GM21619 (cell line): ENCODE measurements around the gene TMCO4.

Experiments used
- ATAC-seq: cut with Tn5 transposase; IDR thresholded peaks from one replicate; pipeline ENCODE4 v1.9.1; 2021; ENCODE audit not compliant: unreplicated experiment

TMCO4 gene

GRCh38 chr1:19750882-19751276 lies 48.8 kb downstream of the TMCO4 start:
- no peak for ATAC-seq

- no peak for ATAC-seq
Measured at GRCh38 chr1:19750101-19750881, 49.4 kb downstream of the TMCO4 start.

GRCh38 chr1:19749685-19750084 lies 50.0 kb downstream of the TMCO4 start:
- no peak for ATAC-seq

GRCh38 chr1:19747761-19748160 lies 52.0 kb downstream of the TMCO4 start:
- ATAC-seq = no peak

- no peak for ATAC-seq
Measured at GRCh38 chr1:19744886-19745285, 54.8 kb downstream of the TMCO4 start.

DNA sequence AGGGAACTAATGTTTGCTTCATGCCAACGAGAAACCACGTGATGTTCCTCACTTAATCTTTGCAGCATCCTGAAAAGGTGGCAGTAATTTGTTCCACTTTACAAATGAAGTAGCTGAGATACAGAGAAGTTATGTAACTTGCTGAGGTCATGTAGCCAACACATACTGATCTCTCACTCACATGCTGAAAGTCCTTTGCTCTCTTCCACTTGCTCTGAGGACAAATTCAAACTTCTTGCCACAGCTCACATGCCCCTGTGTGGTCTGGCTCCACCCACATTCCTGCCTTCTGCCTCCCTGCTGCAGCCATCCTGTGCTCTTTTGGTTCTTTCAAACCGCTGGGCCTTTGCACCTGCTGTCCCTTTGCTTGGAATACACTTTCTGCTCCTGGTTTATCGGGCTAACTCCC lies 55.4 kb downstream of the TMCO4 start:
- no peak for ATAC-seq

DNA sequence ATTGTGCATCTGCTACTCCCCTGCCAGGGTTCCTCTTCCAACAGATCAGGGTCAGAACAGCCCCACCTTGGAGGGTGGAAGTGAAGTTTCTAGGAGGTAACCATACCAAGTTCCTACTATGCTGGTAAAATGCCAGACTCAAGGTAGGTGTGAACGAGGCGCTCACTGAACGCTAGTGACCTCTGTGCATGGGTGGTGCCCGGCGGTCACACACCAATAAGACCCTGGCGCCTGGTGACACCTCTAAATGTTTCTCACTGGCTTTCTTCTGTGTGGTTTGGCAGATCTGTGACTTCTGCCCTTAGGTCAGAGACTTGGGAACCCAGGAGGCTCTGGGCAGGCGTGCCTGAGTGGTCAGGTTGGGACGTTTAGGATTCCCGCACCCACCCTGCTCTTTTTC lies 55.9 kb downstream of the TMCO4 start:
- no peak for ATAC-seq

DNA sequence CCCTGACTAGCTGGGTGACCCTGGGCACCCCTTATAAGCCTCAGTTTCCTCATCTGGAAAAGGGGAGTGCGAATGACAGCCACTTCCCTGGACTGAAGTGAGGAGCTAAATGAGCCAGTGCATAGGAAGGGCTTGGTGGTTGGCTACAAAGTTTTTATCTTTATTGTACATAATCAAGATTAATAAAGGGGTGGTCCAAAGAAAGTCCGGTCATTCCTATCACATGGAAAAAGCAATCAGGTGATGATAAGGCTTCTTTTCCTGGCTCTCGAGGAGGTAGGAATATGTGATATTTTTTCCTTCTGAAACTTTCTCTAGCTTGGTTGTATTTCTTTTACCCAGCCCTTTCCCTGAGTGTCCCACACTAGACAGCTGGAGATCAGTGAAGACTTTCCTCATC lies 56.5 kb downstream of the TMCO4 start:
- no peak for ATAC-seq

DNA sequence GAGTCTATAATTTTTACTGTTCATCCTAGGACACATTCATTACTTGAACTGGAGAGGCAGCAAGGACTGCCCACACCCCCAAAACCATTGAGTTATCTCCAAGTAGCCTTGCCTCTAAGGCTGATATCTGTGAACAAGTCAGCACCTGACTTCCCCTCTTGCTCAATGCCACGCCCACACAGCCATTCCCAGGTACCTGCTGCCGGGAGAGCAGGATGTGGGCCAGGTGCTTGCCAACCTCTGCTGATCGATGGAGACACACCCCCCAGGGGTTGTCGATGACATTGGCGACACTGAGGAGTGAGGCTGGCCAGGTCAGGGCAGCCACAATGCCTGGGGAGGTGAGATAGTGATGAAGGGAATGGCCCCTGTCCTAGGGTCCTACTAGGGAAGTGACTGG lies 60.1 kb downstream of the TMCO4 start:
- ATAC-seq = no peak

GRCh38 chr1:19738669-19739068 lies 61.0 kb downstream of the TMCO4 start:
- no peak for ATAC-seq

- ATAC-seq = no peak
Measured at GRCh38 chr1:19738076-19738475, 61.6 kb downstream of the TMCO4 start.

GRCh38 chr1:19737104-19737825 lies 62.5 kb downstream of the TMCO4 start:
- no peak for ATAC-seq

GRCh38 chr1:19735440-19736127 lies 64.1 kb downstream of the TMCO4 start:
- no peak for ATAC-seq

GRCh38 chr1:19734472-19734999 lies 65.2 kb downstream of the TMCO4 start:
- no peak for ATAC-seq

DNA sequence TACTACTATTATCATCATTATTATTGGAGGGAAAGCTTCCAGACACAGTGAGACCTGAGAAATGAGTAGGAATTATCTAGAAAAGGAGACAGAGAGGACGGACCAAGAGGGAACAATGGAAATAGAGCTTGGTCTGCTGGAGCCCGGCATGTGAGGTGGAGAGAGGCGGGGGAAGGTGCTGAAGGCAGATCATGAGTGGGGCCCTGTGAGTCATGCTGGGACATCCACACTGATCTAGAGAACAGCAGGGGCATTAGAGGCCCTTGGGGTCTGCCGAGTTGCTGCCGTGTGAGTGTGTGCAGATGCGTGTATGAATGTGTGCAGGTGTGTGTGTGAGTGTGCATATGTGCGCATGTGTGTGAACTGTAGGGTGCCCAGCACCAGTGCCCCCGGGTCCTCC lies 65.7 kb downstream of the TMCO4 start:
- no peak for ATAC-seq

DNA sequence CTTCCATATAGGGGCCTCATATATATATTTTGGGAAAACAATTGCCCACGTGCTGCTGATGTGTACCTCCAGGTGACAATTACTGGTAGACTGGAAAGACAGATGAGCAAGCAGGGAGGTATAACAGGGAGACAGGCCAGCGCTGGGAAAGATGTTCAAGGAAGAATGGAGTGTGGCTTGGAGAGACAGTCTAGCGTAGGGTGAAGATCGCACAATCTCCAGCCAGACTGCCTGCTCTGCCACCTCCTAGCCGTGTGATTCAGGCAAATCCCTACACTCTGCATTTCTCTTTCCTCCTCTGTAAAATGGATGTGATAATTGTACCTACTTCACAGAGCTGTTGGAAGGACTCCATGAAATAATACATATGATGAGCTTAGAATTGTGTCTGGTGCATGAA lies 66.1 kb downstream of the TMCO4 start:
- no peak for ATAC-seq

DNA sequence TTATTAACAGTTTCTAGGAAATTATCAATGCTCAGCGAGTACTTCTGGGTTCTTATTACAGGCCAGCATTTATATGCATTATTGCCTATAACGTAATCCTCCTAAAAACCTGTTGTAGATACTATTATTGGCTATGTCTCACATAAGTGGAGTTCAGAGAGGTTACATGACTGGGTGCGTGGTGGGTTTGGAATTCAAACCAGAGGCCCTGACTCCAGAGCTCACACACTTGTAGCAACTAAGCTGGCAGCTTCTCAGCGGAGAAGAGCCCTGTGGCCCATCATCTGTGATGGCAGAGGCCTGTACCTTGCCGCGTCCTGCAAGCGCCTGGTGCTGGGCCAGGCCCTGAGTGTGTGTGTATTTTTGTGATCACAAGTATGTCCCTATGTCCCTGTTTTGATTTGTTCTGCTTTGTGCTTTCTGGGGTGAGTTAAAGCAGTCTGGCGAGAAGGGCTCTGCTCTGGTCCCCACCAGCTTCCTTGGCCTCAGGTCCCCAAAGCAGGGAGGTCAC lies 68.3 kb downstream of the TMCO4 start:
- ATAC-seq = no peak

GRCh38 chr1:19730793-19731192 lies 68.9 kb downstream of the TMCO4 start:
- no peak for ATAC-seq

DNA sequence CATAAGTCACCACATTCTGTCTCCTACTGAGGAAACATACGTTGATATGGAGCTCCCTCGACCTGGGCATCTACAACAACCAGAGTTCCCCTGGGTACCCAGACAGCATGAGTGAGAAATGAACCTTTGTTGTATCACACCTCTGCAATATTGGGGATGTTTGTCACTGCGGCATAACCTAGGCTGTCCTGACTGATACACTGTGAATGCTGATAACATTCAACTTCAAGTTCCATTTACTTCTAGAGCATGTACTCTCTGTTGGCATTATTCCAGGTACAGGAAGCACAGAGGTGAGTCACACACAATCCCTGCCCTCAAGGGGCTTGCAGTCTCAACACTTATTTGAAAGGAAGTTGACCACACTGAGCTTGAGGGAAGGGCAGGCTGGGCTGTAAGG lies 69.5 kb downstream of the TMCO4 start:
- no peak for ATAC-seq

DNA sequence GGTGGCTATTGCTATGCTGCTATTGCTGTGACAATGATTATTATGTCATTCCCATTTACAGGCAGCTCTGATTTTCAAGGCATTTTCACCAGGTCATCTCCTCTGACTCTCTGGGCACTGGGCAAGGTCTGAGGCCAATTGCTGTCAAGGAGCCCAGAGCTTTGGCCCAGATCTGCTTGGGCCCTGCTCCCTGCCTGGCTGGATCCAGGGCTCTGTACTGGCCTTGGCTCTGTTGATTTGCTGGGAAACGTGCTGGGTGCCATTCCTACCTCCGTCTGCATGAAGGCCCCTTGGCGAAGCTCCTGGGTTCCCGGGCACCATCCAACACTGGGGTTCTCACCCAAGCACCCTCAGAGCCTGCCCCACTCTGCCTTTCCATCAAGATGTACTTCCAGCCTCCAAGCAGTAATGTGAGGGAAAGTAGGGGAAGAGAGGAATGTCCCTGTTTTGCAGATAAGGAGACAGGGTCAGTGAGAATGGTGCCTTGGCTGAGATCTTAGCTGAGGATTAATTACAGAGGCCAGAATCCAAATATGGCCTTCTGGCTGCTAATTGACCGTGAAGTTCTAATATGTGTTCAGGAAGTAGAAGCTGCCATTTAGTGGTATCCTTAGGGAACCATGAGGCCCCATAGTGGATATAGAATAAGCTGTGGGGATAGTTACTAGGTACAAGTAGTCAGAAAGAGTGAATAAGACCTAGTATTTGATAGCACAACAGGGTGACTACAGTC lies 71.1 kb downstream of the TMCO4 start:
- no peak for ATAC-seq

GRCh38 chr1:19725606-19726005 lies 74.1 kb downstream of the TMCO4 start:
- no peak for ATAC-seq
